ENCODE measurements around the gene EFCAB14. TPM values are rescaled to one million over a fixed set of nuclear protein-coding genes. Genes with fewer than 3 reads are reported as not detected.
A peak's percentile ranks its signal among the peaks of the same experiment; 100 is the strongest.

EFCAB14 gene
- total and polyA plus RNA-seq, 9 of the 15 experiments (the other 6 are each of a cell fraction or from before 2014, with no cell fraction given), result 7.3 to 49.0 (median 37.3) TPM

DNA sequence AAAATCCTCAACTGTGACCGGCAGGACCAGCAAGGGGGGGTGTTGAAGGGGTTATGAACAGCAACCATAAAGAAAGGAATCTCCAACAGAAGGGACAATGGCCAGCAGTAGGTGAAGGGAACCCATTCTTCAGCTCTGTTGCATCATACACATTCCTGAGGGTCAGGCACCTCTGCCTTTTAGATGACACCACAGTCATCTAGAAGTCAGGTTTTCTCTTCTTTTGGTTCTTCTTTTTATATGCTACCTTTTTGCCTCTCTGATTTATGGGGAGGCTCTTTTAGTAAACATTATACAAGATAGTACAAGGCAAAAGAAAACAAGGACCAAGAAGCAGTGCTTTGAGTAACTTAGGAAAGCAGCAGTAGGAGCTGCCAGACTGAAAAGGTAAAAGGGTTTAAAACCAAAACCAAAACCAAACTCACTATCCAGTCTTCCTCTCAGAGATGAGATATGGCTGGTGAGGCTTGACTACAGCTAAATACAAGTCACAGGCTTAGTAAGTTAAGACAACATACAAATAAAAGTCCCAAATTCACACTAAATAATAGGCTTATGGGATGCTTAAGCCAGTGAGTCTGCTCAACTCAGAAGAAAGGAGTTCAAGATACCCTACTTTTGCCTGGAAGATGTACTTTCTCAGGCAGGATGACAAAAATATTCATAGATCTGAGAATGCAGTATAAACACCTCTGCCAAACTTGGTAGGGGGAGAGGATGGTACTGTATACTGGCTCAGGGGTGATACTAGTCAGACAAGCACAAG is 43.2 kb downstream of the EFCAB14 start:
- Histone ChIP-seq H3K4me1 (replicated peaks in 1 of 2; ENCODE audit: control insufficient read depth in 2 of 2, insufficient read depth in 2 of 2, low read length in 2 of 2) (peaks cover 4 to 30% of the 10 kb centered on the region in 2 experiments; a peak in 4 of 5 replicates), H3K27me3 (ENCODE audit: control insufficient read depth in 2 of 2, insufficient read depth in 2 of 2, low read length in 2 of 2) (no peaks in the 10 kb centered on the region), H2AFZ (ENCODE audit: low read depth, low read length) (no peak overlapping the region), H3K36me3 (ENCODE audit: control insufficient read depth, insufficient read depth, low read length) (peaks cover 62% of the 10 kb centered on the region), H3K4me2 (ENCODE audit: insufficient read depth, low read length) (no peak overlapping the region; the same call in 1 of the 2 replicates), H4K20me1 (replicated peaks; ENCODE audit: control insufficient read depth, insufficient read depth, low read length) (no peaks in the 10 kb centered on the region), H3K9me3 (replicated peaks; ENCODE audit: control insufficient read depth, insufficient read depth, low read depth, low read length) (no peaks in the 10 kb centered on the region), H3K9me1 (ENCODE audit: control insufficient read depth, insufficient read depth, low read length) (peaks cover 6% of the 10 kb centered on the region), H3K4me3 (no peak overlapping the region), H3K27ac (ENCODE audit: extremely low read depth, low read depth, low read length) (no peak overlapping the region), H3K9ac (ENCODE audit: insufficient read depth in 1 of 2, low read depth in 2 of 2, low read length in 2 of 2) (no peak overlapping the region), H3K79me2 (ENCODE audit: control insufficient read depth, insufficient read depth, low read length) (no peaks in the 10 kb centered on the region)
- 92% methylated on average over 1 of the region's 1 CpG for WGBS (ENCODE audit: insufficient coverage, low coverage, missing lambda C conversion rate)
- CTCF ChIA-PET (ENCODE audit: low intra/inter-chr PET ratio), result no interaction called here
- intact Hi-C loops (cut with micrococcal nuclease), result no loop called here
- POLR2A ChIA-PET, result interaction anchor here (0.7 to 1.9 kb wide), 10 partner anchors 8 to 75 kb away, joined by 3 to 6 read pairs (median 4); no protein-coding TSS in a partner anchor
- in situ Hi-C loops (cut with MboI), result no loop called here
- no TSS peak for BruUV-seq (replicated peaks)
- FAIRE-seq (no peak), DNase-seq (ENCODE audit: extremely low read depth in 1 of 4, low spot score in 3 of 4) (no peak), ATAC-seq (peak; percentile 24; the same call in 2 of the 3 replicates)
- TF ChIP-seq SMARCE1 (IDR thresholded peaks at IDR 0.05), result 0 out of 2 replicates have a peak, but pooled peaks have one; percentile 23
- TF ChIP-seq NCOA2 (IDR thresholded peaks at IDR 0.05; ENCODE audit: partially characterized antibody in 2 of 2), result no peak
- TF ChIP-seq, protein P1, sequence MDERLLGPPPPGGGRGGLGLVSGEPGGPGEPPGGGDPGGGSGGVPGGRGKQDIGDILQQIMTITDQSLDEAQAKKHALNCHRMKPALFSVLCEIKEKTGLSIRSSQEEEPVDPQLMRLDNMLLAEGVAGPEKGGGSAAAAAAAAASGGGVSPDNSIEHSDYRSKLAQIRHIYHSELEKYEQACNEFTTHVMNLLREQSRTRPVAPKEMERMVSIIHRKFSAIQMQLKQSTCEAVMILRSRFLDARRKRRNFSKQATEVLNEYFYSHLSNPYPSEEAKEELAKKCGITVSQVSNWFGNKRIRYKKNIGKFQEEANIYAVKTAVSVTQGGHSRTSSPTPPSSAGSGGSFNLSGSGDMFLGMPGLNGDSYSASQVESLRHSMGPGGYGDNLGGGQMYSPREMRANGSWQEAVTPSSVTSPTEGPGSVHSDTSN (CRISPR knock-in tag; IDR thresholded peaks at IDR 0.05; ENCODE audit: low read depth), result no peak
- TF ChIP-seq, protein P1 (tag; conservative IDR thresholded peaks at IDR 0.05; ENCODE audit: low read depth), result peak; percentile 28; the same call in 1 of the 2 replicates
- TF ChIP-seq E2F1 (CRISPR knock-in tag; IDR thresholded peaks at IDR 0.05), result no peak
- TF ChIP-seq BACH1 (tag; IDR thresholded peaks at IDR 0.05), result peak; percentile 32; the same call in 1 of the 2 replicates
- TF ChIP-seq, protein P2, sequence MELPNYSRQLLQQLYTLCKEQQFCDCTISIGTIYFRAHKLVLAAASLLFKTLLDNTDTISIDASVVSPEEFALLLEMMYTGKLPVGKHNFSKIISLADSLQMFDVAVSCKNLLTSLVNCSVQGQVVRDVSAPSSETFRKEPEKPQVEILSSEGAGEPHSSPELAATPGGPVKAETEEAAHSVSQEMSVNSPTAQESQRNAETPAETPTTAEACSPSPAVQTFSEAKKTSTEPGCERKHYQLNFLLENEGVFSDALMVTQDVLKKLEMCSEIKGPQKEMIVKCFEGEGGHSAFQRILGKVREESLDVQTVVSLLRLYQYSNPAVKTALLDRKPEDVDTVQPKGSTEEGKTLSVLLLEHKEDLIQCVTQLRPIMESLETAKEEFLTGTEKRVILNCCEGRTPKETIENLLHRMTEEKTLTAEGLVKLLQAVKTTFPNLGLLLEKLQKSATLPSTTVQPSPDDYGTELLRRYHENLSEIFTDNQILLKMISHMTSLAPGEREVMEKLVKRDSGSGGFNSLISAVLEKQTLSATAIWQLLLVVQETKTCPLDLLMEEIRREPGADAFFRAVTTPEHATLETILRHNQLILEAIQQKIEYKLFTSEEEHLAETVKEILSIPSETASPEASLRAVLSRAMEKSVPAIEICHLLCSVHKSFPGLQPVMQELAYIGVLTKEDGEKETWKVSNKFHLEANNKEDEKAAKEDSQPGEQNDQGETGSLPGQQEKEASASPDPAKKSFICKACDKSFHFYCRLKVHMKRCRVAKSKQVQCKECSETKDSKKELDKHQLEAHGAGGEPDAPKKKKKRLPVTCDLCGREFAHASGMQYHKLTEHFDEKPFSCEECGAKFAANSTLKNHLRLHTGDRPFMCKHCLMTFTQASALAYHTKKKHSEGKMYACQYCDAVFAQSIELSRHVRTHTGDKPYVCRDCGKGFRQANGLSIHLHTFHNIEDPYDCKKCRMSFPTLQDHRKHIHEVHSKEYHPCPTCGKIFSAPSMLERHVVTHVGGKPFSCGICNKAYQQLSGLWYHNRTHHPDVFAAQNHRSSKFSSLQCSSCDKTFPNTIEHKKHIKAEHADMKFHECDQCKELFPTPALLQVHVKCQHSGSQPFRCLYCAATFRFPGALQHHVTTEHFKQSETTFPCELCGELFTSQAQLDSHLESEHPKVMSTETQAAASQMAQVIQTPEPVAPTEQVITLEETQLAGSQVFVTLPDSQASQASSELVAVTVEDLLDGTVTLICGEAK (IDR thresholded peaks at IDR 0.05), result no peak
- TF ChIP-seq, protein P2 (CRISPR knock-in tag; IDR thresholded peaks at IDR 0.05), result no peak

All from K562 (cell line).